NCI-H2107 treated with DMSO at 0.1 percent for 48 hours (cell line): ENCODE measurements around the gene SPSB4.
"Not testable (repeated sequence)": the region's sequence is repeated elsewhere in the genome, so short reads cannot be mapped to it uniquely, and the experiment has no call there.

Experiments used
- DNase-seq: peaks from one replicate; lab custom pipeline; 2025; ENCODE audit not compliant: unreplicated experiment; lab: John Stamatoyannopoulos, UW

SPSB4 gene

GRCh38 chr3:141114179-141114745 lies 63.1 kb downstream of the SPSB4 start:
- no peak for DNase-seq

GRCh38 chr3:141114816-141115460 lies 63.8 kb downstream of the SPSB4 start:
- no peak for DNase-seq

- DNase-seq, result no peak
These were observed 64.8 kb downstream of the SPSB4 start for GRCh38 chr3:141115789-141116541.

- DNase-seq, result no peak
These were observed 65.6 kb downstream of the SPSB4 start for GRCh38 chr3:141116721-141117120.

GRCh38 chr3:141117982-141118381 lies 66.8 kb downstream of the SPSB4 start:
- not testable (repeated sequence) for DNase-seq

GRCh38 chr3:141122455-141123030 lies 71.4 kb downstream of the SPSB4 start:
- no peak for DNase-seq

GRCh38 chr3:141123677-141124410 lies 72.7 kb downstream of the SPSB4 start:
- no peak for DNase-seq

GRCh38 chr3:141124715-141125114 lies 73.6 kb downstream of the SPSB4 start:
- DNase-seq, result no peak

GRCh38 chr3:141125351-141125750 lies 74.2 kb downstream of the SPSB4 start:
- no peak for DNase-seq

GRCh38 chr3:141126661-141127343 lies 75.7 kb downstream of the SPSB4 start:
- no peak for DNase-seq

GRCh38 chr3:141127344-141128125 lies 76.4 kb downstream of the SPSB4 start:
- DNase-seq, result no peak

- no peak for DNase-seq
These were observed 77.1 kb downstream of the SPSB4 start for GRCh38 chr3:141128126-141128777.

- no peak for DNase-seq
These were observed 77.9 kb downstream of the SPSB4 start for GRCh38 chr3:141129049-141129448.

- no peak for DNase-seq
These were observed 78.4 kb downstream of the SPSB4 start for GRCh38 chr3:141129541-141130011.

GRCh38 chr3:141143517-141143916 lies 92.4 kb downstream of the SPSB4 start:
- DNase-seq, result no peak

- no peak for DNase-seq
These were observed 95.9 kb downstream of the SPSB4 start for GRCh38 chr3:141146979-141147470.

GRCh38 chr3:141147657-141148056 lies 96.5 kb downstream of the SPSB4 start:
- no peak for DNase-seq

GRCh38 chr3:141148169-141148568 lies 97.0 kb downstream of the SPSB4 start:
- DNase-seq, result no peak

GRCh38 chr3:141148770-141149169 lies 97.6 kb downstream of the SPSB4 start:
- no peak for DNase-seq
